ENCODE results near the gene CCDC92. TPM values are rescaled to one million over a fixed set of nuclear protein-coding genes. Genes with fewer than 3 reads are reported as not detected.

The CCDC92 gene
- total and polyA plus RNA-seq, 12 donors = 7.8 to 65.9 (median 23.7) TPM

GRCh38 chr12:123937707-123938591, 34.7 kb downstream of the CCDC92 start:
- peaks cover 0 to 16% of the 10 kb centered on the region in 2 donors for H3K36me3 ChIP-seq (replicated peaks in 1 of 2)
- DNase-seq = no peak
- H3K9me3 ChIP-seq (replicated peaks in 1 of 3) = no peaks in the 10 kb centered on the region
- H3K4me3 ChIP-seq = no peak overlapping the region
- no peaks in the 10 kb centered on the region for H3K27me3 ChIP-seq
- 76 to 79% (median 79%) methylated on average over 14 to 16 of the region's 16 CpGs for WGBS, 4 donors
- intact Hi-C loops (cut with DNase I) = no loop called here
- no peak overlapping the region for H3K27ac ChIP-seq
- H3K4me1 ChIP-seq (replicated peaks in 1 of 2) = no peaks in the 10 kb centered on the region
- TF ChIP-seq CTCF (IDR thresholded peaks at IDR 0.05) = no peak
- no peak for TF ChIP-seq POLR2A (IDR thresholded peaks at IDR 0.05)

- Histone ChIP-seq H3K4me3 (no peak overlapping the region), H3K4me1 (replicated peaks in 1 of 2) (no peaks in the 10 kb centered on the region), H3K36me3 (replicated peaks in 1 of 2) (peaks cover 0 to 16% of the 10 kb centered on the region in 2 donors), H3K9me3 (replicated peaks in 1 of 3) (no peaks in the 10 kb centered on the region), H3K27me3 (no peaks in the 10 kb centered on the region), H3K27ac (no peak overlapping the region)
- WGBS, 4 donors = 92 to 96% (median 96%) methylated on average over 20 to 46 of the region's 46 CpGs
- no peak for DNase-seq
- intact Hi-C loops (cut with DNase I) = no loop called here
- TF ChIP-seq POLR2A (IDR thresholded peaks at IDR 0.05) (no peak), CTCF (IDR thresholded peaks at IDR 0.05) (no peak)
Observed at GRCh38 chr12:123936956-123937706, 35.5 kb downstream of the CCDC92 start.

- intact Hi-C loops (cut with DNase I) = no loop called here
- DNase-seq = no peak
Observed at GRCh38 chr12:123936471-123936870, 36.2 kb downstream of the CCDC92 start.

More at GRCh38 chr12:123936471-123936870, 36.2 kb downstream of the CCDC92 start:
- H3K27ac ChIP-seq = no peak overlapping the region
- peaks cover 0 to 16% of the 10 kb centered on the region in 2 donors for H3K36me3 ChIP-seq (replicated peaks in 1 of 2)
- 92 to 94% (median 94%) methylated on average over 18 of the region's 18 CpGs for WGBS, 4 donors
- no peak for TF ChIP-seq POLR2A (IDR thresholded peaks at IDR 0.05)
- TF ChIP-seq CTCF (IDR thresholded peaks at IDR 0.05) = no peak
- no peaks in the 10 kb centered on the region for H3K4me1 ChIP-seq (replicated peaks in 1 of 2)
- no peaks in the 10 kb centered on the region for H3K27me3 ChIP-seq
- H3K4me3 ChIP-seq = no peak overlapping the region
- no peaks in the 10 kb centered on the region for H3K9me3 ChIP-seq (replicated peaks in 1 of 3)
